HepG2 (cell line): ENCODE measurements around the gene CCNB1IP1. TPM values are rescaled to one million over a fixed set of nuclear protein-coding genes. Genes with fewer than 3 reads are reported as not detected.

Experiments used
- ESRRA ChIP-seq: sonication (generic); formaldehyde crosslinking; IDR thresholded peaks from 2 replicates; pipeline ENCODE4 v1.5.1; 2020; ENCODE audit warnings: mild to moderate bottlenecking, low read depth, missing genetic modification reagents
- HNF4A ChIP-seq: sonication (generic); formaldehyde crosslinking; IDR thresholded peaks from 2 replicates; pipeline ENCODE4 v1.4.0; 2020; ENCODE audit warnings: missing genetic modification reagents
- MED8 ChIP-seq: sonication (generic); formaldehyde crosslinking; IDR thresholded peaks from 2 replicates; pipeline ENCODE4 v1.8.1; 2023; ENCODE audit warnings: mild to moderate bottlenecking, missing genetic modification reagents; ENCODE audit not compliant: insufficient replicate concordance
- MIER3 ChIP-seq: IDR thresholded peaks from 2 replicates; pipeline ENCODE4 v1.6.1; 2016; ENCODE audit warnings: missing compliant biosample characterization, borderline replicate concordance
- PCBP2 ChIP-seq: fragments of 200-400 bp; formaldehyde crosslinking; optimal IDR thresholded peaks from 2 replicates; pipeline ENCODE3; 2018; ENCODE audit warnings: low read length, low read depth; ENCODE audit not compliant: poor library complexity, severe bottlenecking
- RNF2 ChIP-seq: fragments of 450-650 bp; conservative IDR thresholded peaks from 2 replicates; pipeline ENCODE4 v1.6.1; 2016; ENCODE audit warnings: low read depth
- RORA ChIP-seq: sonication (generic); formaldehyde crosslinking; IDR thresholded peaks from 2 replicates; pipeline ENCODE4 v1.5.0; 2020; ENCODE audit warnings: mild to moderate bottlenecking, missing genetic modification reagents, moderate library complexity
- TEAD2 ChIP-seq: sonication (generic); formaldehyde crosslinking; IDR thresholded peaks from 2 replicates; pipeline ENCODE4 v1.9.0; 2021; ENCODE audit warnings: missing genetic modification reagents
- TMF1 ChIP-seq: sonication (generic); formaldehyde crosslinking; IDR thresholded peaks from 2 replicates; pipeline ENCODE4 v1.8.1; 2022; ENCODE audit warnings: low read depth, missing genetic modification reagents
- TSC22D2 ChIP-seq: sonication (generic); formaldehyde crosslinking; IDR thresholded peaks from 2 replicates; pipeline ENCODE4 v1.5.1; 2020; ENCODE audit warnings: missing genetic modification reagents, mild to moderate bottlenecking, borderline replicate concordance
- U2AF2 ChIP-seq: fragments of 200-400 bp; formaldehyde crosslinking; IDR thresholded peaks from 2 replicates; pipeline ENCODE4 v1.6.1; 2017; ENCODE audit warnings: low read depth, mild to moderate bottlenecking, low read length
- ZFP1 ChIP-seq: IDR thresholded peaks from 2 replicates; pipeline ENCODE4 v1.6.1; 2016
- ZFP36L1 ChIP-seq: sonication (generic); formaldehyde crosslinking; IDR thresholded peaks from 2 replicates; pipeline ENCODE4 v1.8.0; 2022; ENCODE audit warnings: mild to moderate bottlenecking, missing genetic modification reagents, moderate library complexity
- ZNF224 ChIP-seq: sonication (generic); formaldehyde crosslinking; IDR thresholded peaks from 2 replicates; pipeline ENCODE4 v1.5.0; 2020; ENCODE audit warnings: mild to moderate bottlenecking, missing genetic modification reagents
- ZNF460 ChIP-seq: sonication (generic); formaldehyde crosslinking; IDR thresholded peaks from 2 replicates; pipeline ENCODE4 v1.5.1; 2020; ENCODE audit warnings: missing genetic modification reagents, mild to moderate bottlenecking, borderline replicate concordance
- ZNF614 ChIP-seq: IDR thresholded peaks from 2 replicates; pipeline ENCODE4 v1.6.1; 2018; ENCODE audit warnings: missing biosample characterization, missing genetic modification reagents, inconsistent platforms, borderline replicate concordance
- ZNF83 ChIP-seq: sonication (generic); formaldehyde crosslinking; IDR thresholded peaks from 2 replicates; pipeline ENCODE4 v1.4.0; 2020; ENCODE audit warnings: missing genetic modification reagents, mild to moderate bottlenecking, borderline replicate concordance
- ZSCAN9 ChIP-seq: IDR thresholded peaks from 2 replicates; pipeline ENCODE4 v1.6.1; 2016; ENCODE audit warnings: borderline replicate concordance
- polyA plus RNA-seq, 8 experiments: library from polyadenylated mRNA; depleted of rRNA in 3 of 8; stranded (reverse) in 7 of 8; unstranded in 1 of 8; fragments of >200 nt; fragmentation: Illumina TruSeq in 4 of 8; extraction: Trizol in 4 of 8; gene quantifications; 2 replicates each; pipeline versions ENCODE4 v1.2.1 to v1.2.3, GENCODE V29; 2011 to 2016; ENCODE audit warnings: low read depth in 4 of 8, missing spikeins in 1 of 8, mixed read lengths in 1 of 8; ENCODE audit not compliant: insufficient read depth in 1 of 8
- total RNA-seq, 5 experiments: library from RNA; depleted of rRNA; stranded (reverse); fragments of >200 nt; fragmentation: Illumina TruSeq; extraction: Trizol; gene quantifications; 2 replicates each; pipeline ENCODE4 v1.2.3, GENCODE V29; 2016; ENCODE audit warnings: low read depth in 1 of 5
- TF ChIP-seq, protein P1 (sequence below): sonication (generic); formaldehyde crosslinking; IDR thresholded peaks from 2 replicates; pipeline ENCODE4 v1.4.0; 2020; ENCODE audit warnings: missing genetic modification reagents
- TF ChIP-seq, protein P2 (sequence below): sonication (generic); formaldehyde crosslinking; IDR thresholded peaks from 2 replicates; pipeline ENCODE4 v1.4.0; 2020; ENCODE audit warnings: missing genetic modification reagents
- TF ChIP-seq, protein P3 (sequence below): sonication (generic); formaldehyde crosslinking; IDR thresholded peaks from 2 replicates; pipeline ENCODE4 v1.8.0; 2022; ENCODE audit warnings: mild to moderate bottlenecking, missing genetic modification reagents
- TF ChIP-seq, protein P4 (sequence below): sonication (generic); formaldehyde crosslinking; conservative IDR thresholded peaks from 2 replicates; pipeline ENCODE4 v1.8.1; 2023; ENCODE audit warnings: missing genetic modification reagents

Gene CCNB1IP1
- total and polyA plus RNA-seq, 2 of the 13 experiments (the other 11 are each of a cell fraction or from before 2014, with no cell fraction given) = 98.3 to 125 TPM

DNA sequence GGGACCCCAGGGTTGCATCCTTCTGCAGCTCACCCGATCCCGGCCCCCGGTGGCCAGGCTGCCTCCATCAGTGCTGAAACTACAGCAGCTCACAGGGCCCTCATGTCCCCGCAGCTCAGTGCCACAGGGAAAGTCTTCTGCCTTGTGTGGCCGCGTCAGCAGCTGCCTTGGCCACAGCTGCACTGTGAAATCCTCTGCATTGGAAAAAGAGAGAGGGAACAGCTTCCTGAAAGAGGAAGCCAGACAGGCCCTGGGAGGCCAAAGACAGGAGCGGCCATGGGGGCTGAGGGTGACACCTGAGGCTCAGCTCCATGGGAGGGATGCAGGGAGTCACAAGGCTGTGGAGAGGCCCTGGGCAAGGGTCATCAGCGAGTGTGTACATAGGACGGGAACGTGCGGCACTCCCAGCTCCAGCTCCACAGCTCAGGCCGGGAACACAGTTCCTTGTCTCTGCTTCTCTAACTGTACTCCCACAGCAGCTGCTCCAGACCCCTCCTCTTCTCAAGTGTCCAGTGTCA, 43.1 kb upstream of the CCNB1IP1 start (continued):
- no peak for TF ChIP-seq TSC22D2
- no peak for TF ChIP-seq ZSCAN9 (CRISPR knock-in tag)
- TF ChIP-seq, protein P1, sequence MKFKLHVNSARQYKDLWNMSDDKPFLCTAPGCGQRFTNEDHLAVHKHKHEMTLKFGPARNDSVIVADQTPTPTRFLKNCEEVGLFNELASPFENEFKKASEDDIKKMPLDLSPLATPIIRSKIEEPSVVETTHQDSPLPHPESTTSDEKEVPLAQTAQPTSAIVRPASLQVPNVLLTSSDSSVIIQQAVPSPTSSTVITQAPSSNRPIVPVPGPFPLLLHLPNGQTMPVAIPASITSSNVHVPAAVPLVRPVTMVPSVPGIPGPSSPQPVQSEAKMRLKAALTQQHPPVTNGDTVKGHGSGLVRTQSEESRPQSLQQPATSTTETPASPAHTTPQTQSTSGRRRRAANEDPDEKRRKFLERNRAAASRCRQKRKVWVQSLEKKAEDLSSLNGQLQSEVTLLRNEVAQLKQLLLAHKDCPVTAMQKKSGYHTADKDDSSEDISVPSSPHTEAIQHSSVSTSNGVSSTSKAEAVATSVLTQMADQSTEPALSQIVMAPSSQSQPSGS (CRISPR knock-in tag) = 0 out of 2 replicates have a peak, but pooled peaks have one; percentile 33
- TF ChIP-seq, protein P2, sequence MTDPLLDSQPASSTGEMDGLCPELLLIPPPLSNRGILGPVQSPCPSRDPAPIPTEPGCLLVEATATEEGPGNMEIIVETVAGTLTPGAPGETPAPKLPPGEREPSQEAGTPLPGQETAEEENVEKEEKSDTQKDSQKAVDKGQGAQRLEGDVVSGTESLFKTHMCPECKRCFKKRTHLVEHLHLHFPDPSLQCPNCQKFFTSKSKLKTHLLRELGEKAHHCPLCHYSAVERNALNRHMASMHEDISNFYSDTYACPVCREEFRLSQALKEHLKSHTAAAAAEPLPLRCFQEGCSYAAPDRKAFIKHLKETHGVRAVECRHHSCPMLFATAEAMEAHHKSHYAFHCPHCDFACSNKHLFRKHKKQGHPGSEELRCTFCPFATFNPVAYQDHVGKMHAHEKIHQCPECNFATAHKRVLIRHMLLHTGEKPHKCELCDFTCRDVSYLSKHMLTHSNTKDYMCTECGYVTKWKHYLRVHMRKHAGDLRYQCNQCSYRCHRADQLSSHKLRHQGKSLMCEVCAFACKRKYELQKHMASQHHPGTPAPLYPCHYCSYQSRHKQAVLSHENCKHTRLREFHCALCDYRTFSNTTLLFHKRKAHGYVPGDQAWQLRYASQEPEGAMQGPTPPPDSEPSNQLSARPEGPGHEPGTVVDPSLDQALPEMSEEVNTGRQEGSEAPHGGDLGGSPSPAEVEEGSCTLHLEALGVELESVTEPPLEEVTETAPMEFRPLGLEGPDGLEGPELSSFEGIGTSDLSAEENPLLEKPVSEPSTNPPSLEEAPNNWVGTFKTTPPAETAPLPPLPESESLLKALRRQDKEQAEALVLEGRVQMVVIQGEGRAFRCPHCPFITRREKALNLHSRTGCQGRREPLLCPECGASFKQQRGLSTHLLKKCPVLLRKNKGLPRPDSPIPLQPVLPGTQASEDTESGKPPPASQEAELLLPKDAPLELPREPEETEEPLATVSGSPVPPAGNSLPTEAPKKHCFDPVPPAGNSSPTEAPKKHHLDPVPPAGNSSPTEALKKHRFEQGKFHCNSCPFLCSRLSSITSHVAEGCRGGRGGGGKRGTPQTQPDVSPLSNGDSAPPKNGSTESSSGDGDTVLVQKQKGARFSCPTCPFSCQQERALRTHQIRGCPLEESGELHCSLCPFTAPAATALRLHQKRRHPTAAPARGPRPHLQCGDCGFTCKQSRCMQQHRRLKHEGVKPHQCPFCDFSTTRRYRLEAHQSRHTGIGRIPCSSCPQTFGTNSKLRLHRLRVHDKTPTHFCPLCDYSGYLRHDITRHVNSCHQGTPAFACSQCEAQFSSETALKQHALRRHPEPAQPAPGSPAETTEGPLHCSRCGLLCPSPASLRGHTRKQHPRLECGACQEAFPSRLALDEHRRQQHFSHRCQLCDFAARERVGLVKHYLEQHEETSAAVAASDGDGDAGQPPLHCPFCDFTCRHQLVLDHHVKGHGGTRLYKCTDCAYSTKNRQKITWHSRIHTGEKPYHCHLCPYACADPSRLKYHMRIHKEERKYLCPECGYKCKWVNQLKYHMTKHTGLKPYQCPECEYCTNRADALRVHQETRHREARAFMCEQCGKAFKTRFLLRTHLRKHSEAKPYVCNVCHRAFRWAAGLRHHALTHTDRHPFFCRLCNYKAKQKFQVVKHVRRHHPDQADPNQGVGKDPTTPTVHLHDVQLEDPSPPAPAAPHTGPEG = no peak
- peak; percentile 79 for TF ChIP-seq HNF4A (CRISPR knock-in tag)
- no peak for TF ChIP-seq TMF1 (CRISPR knock-in tag)
- TF ChIP-seq, protein P3, sequence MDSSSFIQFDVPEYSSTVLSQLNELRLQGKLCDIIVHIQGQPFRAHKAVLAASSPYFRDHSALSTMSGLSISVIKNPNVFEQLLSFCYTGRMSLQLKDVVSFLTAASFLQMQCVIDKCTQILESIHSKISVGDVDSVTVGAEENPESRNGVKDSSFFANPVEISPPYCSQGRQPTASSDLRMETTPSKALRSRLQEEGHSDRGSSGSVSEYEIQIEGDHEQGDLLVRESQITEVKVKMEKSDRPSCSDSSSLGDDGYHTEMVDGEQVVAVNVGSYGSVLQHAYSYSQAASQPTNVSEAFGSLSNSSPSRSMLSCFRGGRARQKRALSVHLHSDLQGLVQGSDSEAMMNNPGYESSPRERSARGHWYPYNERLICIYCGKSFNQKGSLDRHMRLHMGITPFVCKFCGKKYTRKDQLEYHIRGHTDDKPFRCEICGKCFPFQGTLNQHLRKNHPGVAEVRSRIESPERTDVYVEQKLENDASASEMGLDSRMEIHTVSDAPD (CRISPR knock-in tag) = no peak
- no peak for TF ChIP-seq ZFP1
- no peak for TF ChIP-seq TEAD2 (CRISPR knock-in tag)
- TF ChIP-seq RNF2 = no peak
- no peak for TF ChIP-seq RORA (CRISPR knock-in tag)
- no peak; the same call in 1 of the 2 replicates for TF ChIP-seq ZNF224
- TF ChIP-seq MED8 (CRISPR knock-in tag) = no peak
- peak; percentile 33; the same call in 1 of the 2 replicates for TF ChIP-seq MIER3 (CRISPR knock-in tag)
- no peak for TF ChIP-seq U2AF2
- TF ChIP-seq ZFP36L1 (CRISPR knock-in tag) = no peak
- TF ChIP-seq, protein P4, sequence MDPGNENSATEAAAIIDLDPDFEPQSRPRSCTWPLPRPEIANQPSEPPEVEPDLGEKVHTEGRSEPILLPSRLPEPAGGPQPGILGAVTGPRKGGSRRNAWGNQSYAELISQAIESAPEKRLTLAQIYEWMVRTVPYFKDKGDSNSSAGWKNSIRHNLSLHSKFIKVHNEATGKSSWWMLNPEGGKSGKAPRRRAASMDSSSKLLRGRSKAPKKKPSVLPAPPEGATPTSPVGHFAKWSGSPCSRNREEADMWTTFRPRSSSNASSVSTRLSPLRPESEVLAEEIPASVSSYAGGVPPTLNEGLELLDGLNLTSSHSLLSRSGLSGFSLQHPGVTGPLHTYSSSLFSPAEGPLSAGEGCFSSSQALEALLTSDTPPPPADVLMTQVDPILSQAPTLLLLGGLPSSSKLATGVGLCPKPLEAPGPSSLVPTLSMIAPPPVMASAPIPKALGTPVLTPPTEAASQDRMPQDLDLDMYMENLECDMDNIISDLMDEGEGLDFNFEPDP (CRISPR knock-in tag) = no peak
- no peak for TF ChIP-seq ZNF460
- no peak for TF ChIP-seq PCBP2
- TF ChIP-seq ZNF83 (CRISPR knock-in tag) = peak; percentile 94
- no peak for TF ChIP-seq ESRRA
- TF ChIP-seq ZNF614 (CRISPR knock-in tag) = no peak
